Neural cell (in vitro differentiated cells): ENCODE results near the gene GPC2.

Experiments
- EP300 ChIP-seq: fragments of 450-650 bp; conservative IDR thresholded peaks from 2 replicates; pipeline ENCODE4 v1.6.1; 2014; ENCODE audit warnings: antibody characterized with exemption, mild to moderate bottlenecking, moderate library complexity; ENCODE audit not compliant: poor library complexity, severe bottlenecking
- EZH2 ChIP-seq: fragments of 200-600, 300-800 bp; shearing (Covaris generic), sonication (generic); IDR thresholded peaks from 2 replicates; pipeline ENCODE4 v1.6.1; 2014; ENCODE audit warnings: antibody characterized with exemption, low read length, borderline replicate concordance, mild to moderate bottlenecking; ENCODE audit not compliant: insufficient read depth, poor library complexity, severe bottlenecking
- POLR2AphosphoS5 ChIP-seq: IDR thresholded peaks from 2 replicates; pipeline ENCODE4 v1.6.1; 2012
- RAD21 ChIP-seq: fragments of 450-650 bp; conservative IDR thresholded peaks from 2 replicates; pipeline ENCODE4 v1.6.1; 2014; ENCODE audit warnings: antibody characterized with exemption, mild to moderate bottlenecking, moderate library complexity
- SMC3 ChIP-seq: fragments of 450-650 bp; conservative IDR thresholded peaks from 2 replicates; pipeline ENCODE4 v1.6.1; 2014; ENCODE audit warnings: antibody characterized with exemption, mild to moderate bottlenecking, moderate library complexity; ENCODE audit not compliant: poor library complexity
- TF ChIP-seq, protein P1 (sequence below): fragments of 450-650 bp; IDR thresholded peaks from 2 replicates; pipeline ENCODE4 v1.5.1; 2014; ENCODE audit warnings: antibody characterized with exemption, mild to moderate bottlenecking, moderate library complexity; ENCODE audit not compliant: poor library complexity, severe bottlenecking

DNA sequence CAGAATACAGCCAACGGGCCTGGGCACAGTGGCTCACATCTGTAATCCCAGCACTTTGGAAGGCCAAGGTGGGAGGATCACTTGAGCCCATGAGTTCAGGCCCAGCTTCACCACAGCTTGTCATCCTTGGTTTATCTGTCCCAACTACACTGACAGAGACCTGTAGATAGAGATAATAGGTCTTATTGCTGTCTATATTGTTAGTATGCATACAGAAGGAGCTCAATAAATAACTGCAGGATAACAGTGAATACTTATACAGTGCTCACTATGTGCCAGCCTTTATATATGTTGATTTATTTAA is 56.5 kb downstream of the GPC2 start:
- TF ChIP-seq EP300 = no peak
- TF ChIP-seq POLR2AphosphoS5 = no peak
- no peak for TF ChIP-seq EZH2
- TF ChIP-seq RAD21 = no peak
- TF ChIP-seq, protein P1, sequence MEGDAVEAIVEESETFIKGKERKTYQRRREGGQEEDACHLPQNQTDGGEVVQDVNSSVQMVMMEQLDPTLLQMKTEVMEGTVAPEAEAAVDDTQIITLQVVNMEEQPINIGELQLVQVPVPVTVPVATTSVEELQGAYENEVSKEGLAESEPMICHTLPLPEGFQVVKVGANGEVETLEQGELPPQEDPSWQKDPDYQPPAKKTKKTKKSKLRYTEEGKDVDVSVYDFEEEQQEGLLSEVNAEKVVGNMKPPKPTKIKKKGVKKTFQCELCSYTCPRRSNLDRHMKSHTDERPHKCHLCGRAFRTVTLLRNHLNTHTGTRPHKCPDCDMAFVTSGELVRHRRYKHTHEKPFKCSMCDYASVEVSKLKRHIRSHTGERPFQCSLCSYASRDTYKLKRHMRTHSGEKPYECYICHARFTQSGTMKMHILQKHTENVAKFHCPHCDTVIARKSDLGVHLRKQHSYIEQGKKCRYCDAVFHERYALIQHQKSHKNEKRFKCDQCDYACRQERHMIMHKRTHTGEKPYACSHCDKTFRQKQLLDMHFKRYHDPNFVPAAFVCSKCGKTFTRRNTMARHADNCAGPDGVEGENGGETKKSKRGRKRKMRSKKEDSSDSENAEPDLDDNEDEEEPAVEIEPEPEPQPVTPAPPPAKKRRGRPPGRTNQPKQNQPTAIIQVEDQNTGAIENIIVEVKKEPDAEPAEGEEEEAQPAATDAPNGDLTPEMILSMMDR = no peak
- no peak for TF ChIP-seq SMC3
